OCI-LY1 (cell line): Measurements from ENCODE around the gene ARHGAP24.
A peak's percentile ranks its signal among the peaks of the same experiment; 100 is the strongest.

Experiments
- H2AFZ ChIP-seq: fragments of 200-600 bp; sonication (generic), shearing (Covaris generic); 2 replicates; pipeline ENCODE4 v1.6.0; 2014; ENCODE audit warnings: antibody characterized with exemption, mild to moderate bottlenecking, low read length
- H3F3A ChIP-seq: fragments of 200-600 bp; sonication (generic), shearing (Covaris generic); 2 replicates; pipeline ENCODE4 v1.6.0; 2014; ENCODE audit warnings: mild to moderate bottlenecking, antibody characterized with exemption, low read length, moderate library complexity; ENCODE audit not compliant: insufficient read depth
- H3K27ac ChIP-seq: fragments of 200-600 bp; sonication (generic); 2 replicates; pipeline ENCODE4 v1.5.1; 2014; ENCODE audit warnings: low read length, mixed run types, mild to moderate bottlenecking, low read depth; ENCODE audit not compliant: poor library complexity, severe bottlenecking
- H3K27me3 ChIP-seq: fragments of 200-600 bp; sonication (generic); 2 replicates; pipeline ENCODE4 v1.6.0; 2014; ENCODE audit warnings: antibody characterized with exemption, mild to moderate bottlenecking, low read length, moderate library complexity; ENCODE audit not compliant: insufficient read depth
- H3K36me3 ChIP-seq: fragments of 200-600 bp; sonication (generic); 2 replicates; pipeline ENCODE4 v1.6.1; 2014; ENCODE audit warnings: mild to moderate bottlenecking, antibody characterized with exemption, low read length, moderate library complexity, mixed read lengths; ENCODE audit not compliant: insufficient read depth
- H3K4me1 ChIP-seq: fragments of 200-600 bp; sonication (generic); 2 replicates; pipeline ENCODE4 v1.5.1; 2014; ENCODE audit warnings: mild to moderate bottlenecking, low read length, moderate library complexity; ENCODE audit not compliant: insufficient read depth, severe bottlenecking
- H3K4me2 ChIP-seq: fragments of 200-600 bp; sonication (generic), shearing (Covaris generic); 2 replicates; pipeline ENCODE4 v1.6.1; 2014; ENCODE audit warnings: low read length
- H3K4me3 ChIP-seq: fragments of 200-600 bp; sonication (generic); 2 replicates; pipeline ENCODE4 v1.5.1; 2014; ENCODE audit warnings: low read length, low read depth, mild to moderate bottlenecking, mixed read lengths; ENCODE audit not compliant: poor library complexity, severe bottlenecking
- H3K79me2 ChIP-seq: fragments of 200-600 bp; shearing (Covaris generic); 2 replicates; pipeline ENCODE4 v1.6.1; 2016; ENCODE audit warnings: mixed run types, low read length, mixed read lengths; ENCODE audit not compliant: insufficient read depth
- H3K9ac ChIP-seq: fragments of 200-600 bp; sonication (generic), shearing (Covaris generic); 2 replicates; pipeline ENCODE4 v1.6.1; 2014; ENCODE audit warnings: mild to moderate bottlenecking, low read length, mixed read lengths
- H3K9me2 ChIP-seq: fragments of 200-600 bp; sonication (generic), shearing (Covaris generic); 2 replicates; pipeline ENCODE4 v1.6.1; 2014; ENCODE audit warnings: low read depth, mild to moderate bottlenecking, low read length, mixed read lengths
- H3K9me3 ChIP-seq: fragments of 200-600 bp; shearing (Covaris generic); 2 replicates; pipeline ENCODE4 v1.6.1; 2014; ENCODE audit warnings: low read length, mixed read lengths
- H4K20me1 ChIP-seq: fragments of 200-600 bp; sonication (generic), shearing (Covaris generic); 2 replicates; pipeline ENCODE4 v1.6.0; 2016; ENCODE audit warnings: mild to moderate bottlenecking, low read length; ENCODE audit not compliant: insufficient read depth
- EZH2 ChIP-seq: fragments of 200-600 bp; sonication (generic), shearing (Covaris generic); IDR thresholded peaks from 2 replicates; pipeline ENCODE4 v1.8.0; 2017; ENCODE audit warnings: borderline replicate concordance, mixed run types, mild to moderate bottlenecking, antibody characterized with exemption, low read length, moderate library complexity, mixed read lengths
- TF ChIP-seq, protein P1 (sequence below): fragments of 200-600 bp; sonication (generic), shearing (Covaris generic); IDR thresholded peaks from 2 replicates; pipeline ENCODE4 v1.5.1; 2017; ENCODE audit warnings: mild to moderate bottlenecking, antibody characterized with exemption, low read length, moderate library complexity, mixed read lengths

Gene ARHGAP24

DNA sequence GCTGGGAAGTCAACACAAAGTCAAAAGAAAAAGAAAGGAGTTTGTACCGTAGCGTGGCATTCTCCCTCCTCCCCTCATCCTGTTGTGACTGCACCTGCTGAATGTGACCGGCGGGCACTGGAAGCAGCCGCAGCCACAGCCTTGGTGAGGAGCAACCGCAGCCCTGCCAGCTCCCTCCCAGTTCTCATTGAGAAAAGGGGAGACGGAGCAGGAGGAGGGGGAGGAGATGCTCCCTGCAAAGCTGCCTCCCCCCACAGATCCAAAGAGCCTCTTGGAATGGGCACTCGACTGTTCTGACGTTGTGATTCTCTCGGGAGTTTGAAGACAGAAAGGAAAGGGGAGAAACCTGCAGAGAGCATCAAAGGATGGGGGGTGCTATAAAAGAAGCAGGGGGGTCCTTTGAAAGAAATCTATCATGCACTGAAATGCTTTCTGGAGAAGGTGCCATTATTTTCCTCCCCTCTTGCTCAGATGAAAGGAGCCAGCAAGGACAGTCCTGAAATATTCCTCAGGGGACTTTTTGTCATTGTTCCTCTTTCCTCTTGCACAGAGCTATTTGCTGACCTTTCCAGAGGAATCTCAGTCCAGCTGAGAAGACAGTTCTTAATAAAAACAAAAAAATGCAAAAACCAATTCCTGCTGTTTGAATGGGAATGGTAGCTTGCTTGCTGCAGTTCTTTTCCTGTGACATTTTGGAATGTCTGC, 455.2 kb downstream of the ARHGAP24 start:
- peak overlapping the region; percentile 24; the same call in 1 of the 2 replicates for H3K4me2 ChIP-seq
- no peaks in the 10 kb centered on the region for H3K79me2 ChIP-seq
- H2AFZ ChIP-seq, result no peak overlapping the region
- peak overlapping the region; percentile 39 for H3K27ac ChIP-seq
- no peak overlapping the region for H3K9ac ChIP-seq
- H3K9me2 ChIP-seq, result no peaks in the 10 kb centered on the region
- H4K20me1 ChIP-seq, result no peaks in the 10 kb centered on the region
- no peaks in the 10 kb centered on the region for H3K9me3 ChIP-seq
- no peak for TF ChIP-seq EZH2
- TF ChIP-seq, protein P1, sequence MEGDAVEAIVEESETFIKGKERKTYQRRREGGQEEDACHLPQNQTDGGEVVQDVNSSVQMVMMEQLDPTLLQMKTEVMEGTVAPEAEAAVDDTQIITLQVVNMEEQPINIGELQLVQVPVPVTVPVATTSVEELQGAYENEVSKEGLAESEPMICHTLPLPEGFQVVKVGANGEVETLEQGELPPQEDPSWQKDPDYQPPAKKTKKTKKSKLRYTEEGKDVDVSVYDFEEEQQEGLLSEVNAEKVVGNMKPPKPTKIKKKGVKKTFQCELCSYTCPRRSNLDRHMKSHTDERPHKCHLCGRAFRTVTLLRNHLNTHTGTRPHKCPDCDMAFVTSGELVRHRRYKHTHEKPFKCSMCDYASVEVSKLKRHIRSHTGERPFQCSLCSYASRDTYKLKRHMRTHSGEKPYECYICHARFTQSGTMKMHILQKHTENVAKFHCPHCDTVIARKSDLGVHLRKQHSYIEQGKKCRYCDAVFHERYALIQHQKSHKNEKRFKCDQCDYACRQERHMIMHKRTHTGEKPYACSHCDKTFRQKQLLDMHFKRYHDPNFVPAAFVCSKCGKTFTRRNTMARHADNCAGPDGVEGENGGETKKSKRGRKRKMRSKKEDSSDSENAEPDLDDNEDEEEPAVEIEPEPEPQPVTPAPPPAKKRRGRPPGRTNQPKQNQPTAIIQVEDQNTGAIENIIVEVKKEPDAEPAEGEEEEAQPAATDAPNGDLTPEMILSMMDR, result no peak
- peaks cover 24% of the 10 kb centered on the region for H3K4me1 ChIP-seq
- peaks cover 23% of the 10 kb centered on the region; the same call in 1 of the 2 replicates for H3K36me3 ChIP-seq
- H3K4me3 ChIP-seq, result no peak overlapping the region
- no peaks in the 10 kb centered on the region for H3F3A ChIP-seq
- no peaks in the 10 kb centered on the region for H3K27me3 ChIP-seq

DNA sequence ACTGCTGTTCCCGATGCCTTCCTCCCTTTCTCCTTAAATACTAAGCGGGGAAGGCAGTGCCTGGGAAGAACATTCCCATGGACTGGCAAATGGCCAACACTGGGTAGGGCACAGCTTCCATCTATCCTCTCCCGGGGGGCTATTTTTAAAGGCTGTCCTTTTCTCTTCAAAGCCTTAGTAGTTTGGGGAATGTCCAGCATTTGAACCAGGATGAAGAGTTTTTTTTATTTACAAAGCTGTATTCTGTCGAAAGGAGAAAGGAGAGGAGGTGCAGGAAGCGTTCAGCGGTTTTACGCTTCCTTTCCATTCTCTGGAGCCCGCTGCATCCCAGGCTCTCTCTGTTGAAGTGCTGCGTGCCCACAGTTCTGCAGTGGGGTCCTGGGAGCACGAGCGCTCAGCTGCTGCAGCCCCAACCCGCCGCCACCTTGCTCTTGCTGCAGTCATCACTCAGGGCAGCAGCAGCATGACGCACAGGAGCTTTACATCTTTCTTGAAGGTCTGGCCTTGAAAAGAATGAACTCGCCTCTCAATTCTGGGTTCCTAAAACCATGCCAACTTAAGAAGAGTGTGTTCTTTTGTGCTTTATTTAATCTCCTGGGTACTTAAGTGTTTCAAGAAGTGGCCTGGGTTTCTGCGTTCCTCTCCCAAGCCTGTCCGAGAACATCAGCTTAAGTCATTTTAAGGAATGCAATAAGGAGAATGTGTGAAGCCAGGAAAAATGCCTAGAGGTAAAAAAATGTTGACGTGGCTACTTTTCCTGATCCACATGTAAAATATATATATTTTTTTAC, 457.7 kb downstream of the ARHGAP24 start:
- Histone ChIP-seq H3K9ac (no peak overlapping the region), H3F3A (no peaks in the 10 kb centered on the region), H3K79me2 (no peaks in the 10 kb centered on the region), H3K36me3 (peaks cover 13% of the 10 kb centered on the region; the same call in 1 of the 2 replicates), H3K4me3 (no peak overlapping the region), H3K27ac (no peak overlapping the region), H3K9me3 (no peaks in the 10 kb centered on the region), H2AFZ (no peak overlapping the region), H3K27me3 (no peaks in the 10 kb centered on the region), H3K9me2 (no peaks in the 10 kb centered on the region), H3K4me2 (no peak overlapping the region), H4K20me1 (no peaks in the 10 kb centered on the region), H3K4me1 (peaks cover 22% of the 10 kb centered on the region)
- TF ChIP-seq, protein P1, result no peak
- no peak for TF ChIP-seq EZH2

DNA sequence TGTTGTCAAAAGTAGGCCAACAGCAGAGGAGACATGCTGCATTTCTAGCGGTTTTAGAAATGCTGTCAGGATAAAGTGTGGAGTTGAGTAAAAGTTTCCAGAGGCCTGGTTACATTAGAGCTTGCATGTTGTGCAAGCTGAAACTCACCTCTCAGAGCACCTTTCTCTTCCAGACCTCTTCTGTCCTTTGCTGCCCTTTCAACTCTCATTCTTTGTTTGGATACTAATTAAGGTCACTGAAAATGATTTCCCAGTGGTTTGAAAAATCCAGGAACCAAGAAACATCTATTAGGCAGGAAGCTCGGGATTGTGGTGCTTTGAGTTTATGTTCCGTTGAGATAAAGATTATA, 458.3 kb downstream of the ARHGAP24 start:
- peaks cover 13% of the 10 kb centered on the region; the same call in 1 of the 2 replicates for H3K36me3 ChIP-seq
- peaks cover 16% of the 10 kb centered on the region for H3K4me1 ChIP-seq
- H3K4me3 ChIP-seq, result no peak overlapping the region
- H3K4me2 ChIP-seq, result no peak overlapping the region
- no peaks in the 10 kb centered on the region for H3K9me3 ChIP-seq
- no peaks in the 10 kb centered on the region for H3F3A ChIP-seq
- H3K27ac ChIP-seq, result no peak overlapping the region
- H4K20me1 ChIP-seq, result no peaks in the 10 kb centered on the region
- H3K9ac ChIP-seq, result no peak overlapping the region
- H3K9me2 ChIP-seq, result no peaks in the 10 kb centered on the region
- no peak overlapping the region for H2AFZ ChIP-seq
- H3K27me3 ChIP-seq, result no peaks in the 10 kb centered on the region
- no peak for TF ChIP-seq EZH2
- TF ChIP-seq, protein P1, result no peak
- H3K79me2 ChIP-seq, result no peaks in the 10 kb centered on the region
